Breast epithelium (tissue), 3 donors: ENCODE data around the gene NAALADL1.

Source experiments
- CTCF ChIP-seq, 3 donors: fragments of 450-650 bp; IDR thresholded peaks; one replicate each; pipeline ENCODE4 v1.5.1; 2016 to 2017; ENCODE audit warnings: antibody characterized with exemption in 3 of 3, mild to moderate bottlenecking in 3 of 3, moderate library complexity in 3 of 3
- POLR2A ChIP-seq: fragments of 450-650 bp; IDR thresholded peaks from one replicate; pipeline ENCODE4 v1.6.1; 2016; ENCODE audit warnings: antibody characterized with exemption, mild to moderate bottlenecking, moderate library complexity
- POLR2AphosphoS5 ChIP-seq, 3 donors: sonication (generic); formaldehyde crosslinking; IDR thresholded peaks; one replicate each; pipeline ENCODE4 v1.6.1; 2017; ENCODE audit warnings: antibody characterized with exemption in 3 of 3

- no peak for TF ChIP-seq CTCF (IDR thresholded peaks at IDR 0.05)
- no peak for TF ChIP-seq POLR2A
- TF ChIP-seq POLR2AphosphoS5 (IDR thresholded peaks at IDR 0.05), result no peak
Measured at GRCh38 chr11:65056999-65057398, 1.4 kb downstream of the NAALADL1 start.
